HG02870 (cell line): ENCODE data around the gene C12orf75.
"Not testable (repeated sequence)": the region's sequence is repeated elsewhere in the genome, so short reads cannot be mapped to it uniquely, and the experiment has no call there.

Experiments used
- ATAC-seq: cut with Tn5 transposase; IDR thresholded peaks from one replicate; pipeline ENCODE4 v1.9.1; 2021; ENCODE audit warnings: mild to moderate bottlenecking, moderate library complexity; ENCODE audit not compliant: unreplicated experiment

The C12orf75 gene

DNA sequence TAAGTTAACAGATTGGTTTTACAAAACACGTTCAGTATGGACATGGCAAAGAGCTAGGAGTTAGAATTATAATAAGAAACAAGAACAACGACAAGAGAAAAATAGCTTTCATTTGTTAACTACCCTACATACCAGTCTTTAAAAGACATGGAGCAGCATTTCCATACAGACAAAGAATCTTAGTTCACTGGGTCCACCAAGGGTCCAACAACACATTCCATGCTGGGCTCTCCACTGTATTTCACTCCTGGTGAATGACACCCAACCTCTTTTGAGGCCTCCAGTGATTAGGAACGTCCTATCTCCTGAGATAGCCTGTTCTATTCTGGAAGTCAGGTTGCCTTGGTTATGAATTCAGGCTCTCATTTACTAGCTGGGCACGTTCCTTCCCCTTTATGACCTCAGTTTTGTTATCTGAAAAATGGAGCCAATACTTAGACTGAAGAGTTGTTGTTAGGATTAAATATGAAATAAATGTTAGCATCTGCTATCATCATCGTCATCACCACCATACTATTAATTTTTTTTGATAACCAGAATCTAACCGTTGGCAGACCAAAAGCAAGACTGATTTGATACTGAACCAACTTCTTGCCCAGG, 37.7 kb downstream of the C12orf75 start:
- ATAC-seq: no peak

DNA sequence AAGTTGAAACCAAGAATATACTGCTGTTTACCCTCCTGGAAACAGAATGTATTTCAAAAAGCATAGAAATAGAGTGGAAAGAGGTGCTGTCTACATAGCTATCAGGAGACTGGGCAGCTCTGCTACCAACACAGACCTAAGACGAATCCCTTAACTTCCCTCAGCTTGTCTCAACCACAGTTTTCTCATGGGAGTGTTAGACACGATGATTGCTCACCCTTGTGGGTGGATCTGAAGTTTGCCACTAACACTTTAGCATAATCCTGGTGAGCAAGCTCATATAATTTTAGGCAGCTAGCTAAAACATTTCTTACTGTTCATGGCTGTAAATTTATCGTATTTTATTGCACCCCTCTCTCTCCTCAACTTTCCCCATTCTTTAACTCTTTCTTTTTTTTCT, 38.5 kb downstream of the C12orf75 start:
- no peak for ATAC-seq

DNA sequence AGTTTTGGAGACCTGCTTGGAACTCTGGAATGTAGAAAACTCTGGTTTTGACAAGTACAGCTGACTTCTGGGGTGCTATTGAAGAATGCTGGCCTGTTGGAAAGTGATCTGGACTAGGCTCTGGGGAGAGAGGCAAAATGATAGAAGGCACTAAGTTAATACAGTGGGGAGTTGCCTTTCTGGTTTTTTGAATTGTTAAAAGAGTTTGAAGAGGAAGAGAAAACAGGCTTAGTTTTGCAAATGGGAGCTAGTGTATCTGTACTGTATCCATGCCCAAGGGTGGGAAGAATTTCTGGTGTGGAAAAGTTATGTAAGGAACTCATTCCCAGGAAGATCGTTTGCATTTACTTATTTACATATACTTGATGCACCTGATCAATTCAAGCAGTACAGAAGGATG, 43.8 kb downstream of the C12orf75 start:
- ATAC-seq: no peak

DNA sequence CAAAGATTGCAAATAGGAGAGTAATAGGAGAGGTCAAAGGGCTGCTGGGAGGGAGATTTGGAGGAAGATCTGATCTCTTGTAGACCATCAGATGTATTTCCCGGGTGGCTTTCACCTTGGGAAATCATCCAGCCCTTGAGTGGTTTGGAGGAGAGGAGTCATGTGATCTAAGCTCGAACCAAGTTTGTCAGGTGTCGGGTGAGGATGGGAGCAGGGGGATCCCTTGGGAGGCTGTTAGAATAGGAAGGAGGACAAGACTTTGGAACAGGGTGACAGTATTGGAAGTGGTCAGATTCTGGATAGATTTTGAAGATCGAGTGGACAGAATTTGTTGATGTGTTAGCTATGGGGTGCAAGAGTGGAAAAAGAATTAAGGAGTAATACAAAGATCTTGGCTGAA, 46.6 kb downstream of the C12orf75 start:
- no peak for ATAC-seq

DNA sequence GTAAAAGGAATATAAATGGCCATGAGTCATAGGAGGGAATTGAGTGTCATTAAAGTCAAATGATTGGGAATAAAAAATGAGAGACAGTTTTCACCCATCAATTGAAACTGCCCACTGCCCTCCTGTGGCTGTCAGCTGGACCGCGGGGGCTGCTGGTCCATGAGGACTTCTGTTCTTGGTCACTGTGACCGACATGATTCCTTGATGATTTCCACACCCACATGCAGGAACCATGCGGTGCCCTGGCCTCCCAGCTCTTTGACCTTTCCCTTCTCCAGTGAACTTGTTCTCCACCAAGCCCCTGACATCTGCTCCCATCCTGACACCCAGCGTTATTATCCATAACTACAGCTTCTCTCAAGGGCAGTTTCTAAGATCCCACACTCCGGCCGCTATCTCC, 48.4 kb downstream of the C12orf75 start:
- no peak for ATAC-seq

DNA sequence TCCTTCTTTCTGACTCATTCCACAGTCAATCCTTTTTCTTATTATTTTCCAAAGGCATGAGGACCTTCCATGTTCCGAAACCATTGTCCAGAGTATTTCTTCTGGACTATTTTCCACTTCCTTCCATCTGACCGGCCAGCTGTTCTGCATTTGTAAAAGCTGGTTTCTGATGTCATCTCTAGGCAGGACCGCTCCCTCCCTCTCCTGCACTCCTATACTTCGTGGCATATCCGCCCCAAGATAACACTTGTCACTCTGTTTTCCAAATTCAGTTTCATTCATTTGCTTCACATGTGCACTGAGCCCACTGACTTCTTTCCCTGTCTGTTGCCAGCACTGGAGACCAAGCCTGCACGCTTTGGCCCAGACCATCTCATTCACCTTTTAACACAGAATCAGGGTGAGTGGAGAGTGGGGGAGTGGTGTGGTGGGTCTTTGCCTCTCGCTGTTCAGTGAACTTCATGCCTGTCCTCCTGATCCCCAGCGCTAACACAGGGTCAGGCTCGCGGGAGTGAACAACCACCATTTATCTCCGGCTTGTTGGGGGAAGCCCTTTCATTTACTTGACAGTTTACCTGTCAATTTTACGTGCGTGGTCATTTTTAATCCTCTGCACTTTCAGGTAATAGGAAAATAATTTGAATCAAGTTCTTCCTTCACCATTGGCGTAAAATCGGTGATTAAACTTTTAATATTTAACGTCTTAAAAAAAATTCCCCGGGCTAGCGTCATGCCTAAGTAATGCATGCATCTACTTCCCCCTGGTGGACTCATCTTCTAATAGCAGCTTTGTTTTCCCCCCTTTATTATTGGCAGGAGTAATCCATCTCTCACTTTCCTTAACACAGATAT, 52.5 kb downstream of the C12orf75 start:
- no peak for ATAC-seq

DNA sequence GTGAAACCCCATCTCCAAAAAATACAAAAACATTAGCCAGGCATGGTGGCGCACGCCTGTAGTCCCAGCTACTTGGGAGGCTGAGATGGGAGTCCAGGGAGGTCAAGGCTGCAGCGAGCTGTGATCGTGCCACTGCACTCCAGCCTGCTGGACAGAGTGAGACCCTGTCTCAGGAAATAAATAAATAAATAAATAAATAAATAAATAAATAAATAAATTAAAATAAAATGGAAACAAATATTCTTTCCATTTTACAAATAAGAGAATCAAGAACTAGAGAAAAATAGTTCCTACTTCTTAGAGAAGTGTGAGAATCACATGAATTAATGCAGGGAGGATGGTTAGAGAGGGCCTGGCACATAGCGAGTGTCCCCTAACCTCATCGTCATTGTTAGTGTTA, 53.7 kb downstream of the C12orf75 start:
- no peak for ATAC-seq

DNA sequence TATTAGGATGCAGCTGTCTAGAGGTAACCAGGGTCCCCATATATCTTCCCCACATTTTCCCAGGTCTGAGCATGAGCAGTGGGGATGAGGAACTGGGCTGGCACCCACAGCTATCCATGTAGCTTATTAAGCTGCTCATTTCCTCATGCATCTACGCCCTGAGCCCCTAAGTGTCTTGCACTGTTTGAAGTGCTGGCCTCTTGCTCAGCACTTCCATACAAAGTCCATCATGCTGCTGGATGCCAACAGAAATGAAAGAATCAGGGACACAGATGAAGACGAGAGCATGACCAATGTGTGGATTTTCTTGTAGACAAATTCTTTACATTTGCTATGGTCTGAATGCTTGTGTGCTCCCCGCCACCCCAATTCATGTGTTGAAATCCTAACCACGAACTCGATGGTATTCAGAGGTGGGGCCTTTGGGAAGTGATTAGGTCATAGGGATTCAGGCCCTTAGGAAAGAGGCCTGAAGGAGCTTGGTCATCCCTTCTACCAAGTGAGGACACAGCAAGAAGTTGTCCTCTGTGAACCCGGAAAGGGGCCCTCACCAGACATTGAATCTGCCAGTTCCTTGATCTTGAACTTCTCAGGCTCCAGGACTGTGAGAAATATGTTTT, 54.5 kb downstream of the C12orf75 start:
- ATAC-seq: no peak

DNA sequence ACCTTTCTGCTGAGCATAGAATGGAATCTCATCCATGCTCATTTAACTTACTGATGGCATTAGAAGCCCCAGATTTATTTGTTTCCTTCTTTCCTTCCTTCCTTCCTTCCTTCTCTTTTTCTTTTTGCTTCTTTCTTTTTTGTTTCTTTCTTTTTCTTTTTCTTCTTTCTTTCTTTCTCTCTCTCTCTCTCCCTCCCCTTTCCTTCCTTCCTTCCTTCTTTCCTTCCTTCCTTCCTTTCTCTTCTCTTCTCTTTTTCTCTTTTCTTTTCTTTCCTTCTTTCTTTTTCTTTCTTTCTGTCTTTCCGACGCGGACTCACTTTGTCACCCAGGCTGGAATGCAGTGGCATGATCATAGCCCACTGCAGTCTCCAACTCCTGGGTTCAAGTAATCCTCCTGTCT, 55.9 kb downstream of the C12orf75 start:
- no peak for ATAC-seq

DNA sequence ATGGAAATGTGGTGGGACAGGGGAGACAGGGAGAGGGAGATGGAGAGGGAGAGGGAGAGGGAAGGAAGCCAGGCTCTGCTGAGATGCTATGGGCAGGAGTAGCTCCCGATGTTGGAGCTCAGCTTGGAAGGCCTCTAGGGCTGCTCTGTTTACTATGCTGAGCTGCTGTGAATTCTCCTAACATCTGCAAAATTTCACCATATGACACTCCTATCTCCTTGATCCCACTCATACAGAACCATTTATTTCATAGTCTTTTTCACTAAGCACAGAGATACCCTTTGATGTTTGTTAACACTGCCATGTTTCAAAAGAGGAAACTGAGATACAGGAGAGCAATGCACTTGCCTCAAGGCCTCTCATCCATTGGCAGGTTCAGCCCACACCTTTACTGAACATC, 60.7 kb downstream of the C12orf75 start:
- no peak for ATAC-seq

DNA sequence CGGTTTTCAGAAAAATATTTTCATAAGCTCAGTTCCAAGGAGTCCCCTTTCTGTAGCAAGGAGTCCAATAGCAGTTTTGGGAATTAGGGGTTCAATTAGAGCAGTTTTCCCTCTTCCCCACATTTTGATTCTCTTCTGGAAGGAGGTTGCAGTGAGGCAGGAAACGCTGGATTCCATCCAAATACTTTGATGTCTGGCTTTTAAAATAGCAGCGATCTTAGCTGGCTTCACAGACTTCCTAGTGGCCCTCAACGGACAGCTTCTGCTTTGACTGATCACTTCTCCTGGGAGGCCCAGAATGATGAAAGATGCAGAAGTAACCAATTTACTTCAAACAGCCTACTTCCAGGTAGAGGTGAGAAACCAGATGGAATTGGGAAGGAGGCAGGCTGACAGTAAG, 63.1 kb downstream of the C12orf75 start:
- ATAC-seq: no peak

DNA sequence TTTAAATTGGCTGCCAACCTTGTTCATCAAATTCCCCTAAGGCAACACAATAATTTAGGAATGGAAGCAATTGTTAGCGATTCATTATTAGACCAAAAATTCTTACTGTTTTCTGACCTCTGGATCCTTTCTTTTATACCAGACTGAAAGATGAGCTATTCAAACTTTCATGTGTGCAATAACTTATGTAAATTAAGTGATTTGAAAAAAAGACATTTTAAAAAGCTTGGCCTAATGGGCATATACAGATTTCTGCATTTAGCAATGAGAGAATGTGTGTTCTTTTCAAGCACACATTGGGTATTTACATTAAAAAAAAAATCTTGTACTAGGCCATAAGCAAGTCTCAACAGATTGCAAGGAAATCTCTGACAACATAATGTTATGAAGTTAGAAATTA, 65.5 kb downstream of the C12orf75 start:
- no peak for ATAC-seq

DNA sequence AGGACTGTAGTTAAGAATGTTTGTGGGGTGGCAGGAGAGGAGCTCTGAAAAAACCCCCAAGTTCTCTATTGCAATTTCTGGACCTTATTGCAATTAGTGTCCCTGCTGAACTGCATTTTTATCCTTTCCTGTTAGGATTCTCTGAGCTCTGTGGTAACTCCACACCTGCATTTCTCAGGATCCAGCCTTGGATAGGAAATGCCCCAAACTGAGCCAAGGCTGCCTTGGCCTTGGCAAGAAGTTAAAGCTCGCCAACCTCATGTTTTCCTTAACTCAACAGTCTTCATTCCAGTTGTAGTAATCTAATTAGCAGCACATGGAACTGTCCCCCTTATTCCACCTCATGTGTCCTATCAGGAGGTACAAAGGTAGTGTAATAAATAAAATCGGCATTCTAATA, 66.5 kb downstream of the C12orf75 start:
- no peak for ATAC-seq

DNA sequence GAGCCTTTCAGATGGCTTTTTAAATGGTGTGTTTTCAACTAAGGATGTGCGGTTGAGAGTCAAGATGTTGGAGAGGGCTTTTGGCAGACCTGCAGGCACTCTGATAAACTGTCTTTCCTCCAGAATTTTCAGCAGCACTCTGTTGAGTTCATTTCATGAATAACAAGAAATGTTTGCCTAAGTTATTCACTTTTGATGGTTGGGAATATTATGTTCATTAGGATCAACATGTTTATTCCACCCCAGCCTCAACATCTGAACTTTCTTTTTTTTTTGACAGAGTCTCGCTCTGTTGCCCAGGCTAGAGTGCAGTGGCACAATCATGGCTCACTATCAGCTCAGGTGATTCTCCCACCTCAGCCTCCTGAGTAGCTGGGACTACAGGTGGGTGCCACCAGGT, 68.4 kb downstream of the C12orf75 start:
- no peak for ATAC-seq

DNA sequence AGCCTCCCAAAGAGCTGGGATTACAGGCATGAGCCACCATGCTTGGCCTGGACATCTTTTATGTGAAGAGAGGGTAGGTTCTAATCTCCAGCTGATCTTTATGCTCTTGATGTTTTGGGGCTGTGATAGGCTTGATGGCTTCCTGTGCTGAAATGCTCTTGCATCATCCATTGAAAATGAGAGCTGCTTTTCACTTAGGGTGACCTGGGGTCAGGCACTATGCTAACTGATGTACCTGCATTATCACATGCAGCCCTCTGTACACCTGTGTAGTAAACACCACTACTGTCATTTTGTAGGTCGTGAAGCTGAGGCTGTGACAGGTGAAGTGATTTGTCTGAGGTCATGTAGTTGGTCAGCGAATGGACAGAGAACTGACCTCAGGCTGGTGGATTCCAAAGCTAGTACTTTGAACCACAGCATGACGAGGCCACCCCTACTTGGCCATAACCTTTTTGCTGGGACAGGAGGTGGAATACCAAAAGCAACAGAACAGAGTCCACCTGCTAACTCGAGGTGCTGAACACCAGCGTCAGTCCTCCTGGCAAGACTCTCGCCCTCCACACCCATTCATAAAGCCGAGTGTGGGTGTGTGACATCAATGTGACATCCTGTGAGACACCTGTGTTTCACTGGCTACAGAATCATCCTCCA, 69.1 kb downstream of the C12orf75 start:
- no peak for ATAC-seq

DNA sequence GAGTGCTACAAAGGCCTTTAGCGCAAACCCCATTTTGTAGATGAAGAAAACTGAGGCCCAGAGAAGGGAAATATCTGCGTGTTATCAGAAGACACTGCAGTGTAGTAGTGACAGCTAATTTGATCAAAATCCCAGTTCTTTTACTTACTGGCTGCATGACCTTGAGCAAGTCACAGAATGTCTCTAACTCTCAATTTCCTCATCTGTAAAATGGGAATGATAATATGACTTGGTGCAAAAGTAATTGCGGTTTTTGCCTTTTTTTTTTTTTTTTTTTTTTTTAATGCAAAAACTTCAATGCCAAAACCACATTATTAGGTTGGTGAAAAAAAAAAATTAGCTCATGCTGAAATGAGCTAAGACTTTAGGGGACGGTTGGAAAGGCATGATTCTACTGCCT, 69.7 kb downstream of the C12orf75 start:
- ATAC-seq: no peak

DNA sequence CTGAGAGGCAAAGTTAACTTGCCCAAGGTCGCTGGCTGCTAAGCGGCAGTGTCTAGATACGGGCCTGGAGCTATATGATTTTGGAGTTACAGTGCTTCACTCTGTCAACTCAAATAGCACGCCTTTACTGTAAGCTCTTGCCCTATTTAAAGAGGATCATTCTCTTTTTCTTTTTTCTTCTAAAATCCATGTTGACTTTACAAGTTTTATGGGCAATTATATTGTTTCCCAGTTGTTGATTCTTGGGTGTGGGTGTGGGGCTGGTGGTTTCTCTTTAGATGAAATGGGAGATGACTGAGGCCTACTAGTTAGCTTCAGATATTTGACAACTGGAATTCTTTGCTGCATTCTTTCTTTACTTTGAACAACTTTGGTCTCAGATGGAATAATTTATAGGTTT, 70.7 kb downstream of the C12orf75 start:
- no peak for ATAC-seq

DNA sequence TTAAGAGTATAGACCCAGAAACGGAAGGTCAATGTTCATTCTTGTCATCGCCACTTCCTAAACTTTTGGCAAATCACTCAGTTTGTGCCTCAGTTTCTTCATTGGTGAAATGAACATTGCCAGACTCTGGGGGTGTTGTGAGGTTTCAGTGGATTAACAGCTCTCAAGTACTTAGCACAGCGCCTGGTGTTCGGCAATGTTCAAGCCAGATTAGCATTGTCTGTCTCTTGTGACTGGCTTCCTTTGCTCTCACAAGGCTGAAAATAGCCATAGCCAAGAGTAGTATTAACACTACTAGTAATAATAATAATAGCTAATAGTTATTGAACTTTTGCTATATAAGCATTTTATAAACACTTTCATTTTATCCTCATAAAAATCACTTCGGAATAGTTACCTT, 71.9 kb downstream of the C12orf75 start:
- no peak for ATAC-seq

DNA sequence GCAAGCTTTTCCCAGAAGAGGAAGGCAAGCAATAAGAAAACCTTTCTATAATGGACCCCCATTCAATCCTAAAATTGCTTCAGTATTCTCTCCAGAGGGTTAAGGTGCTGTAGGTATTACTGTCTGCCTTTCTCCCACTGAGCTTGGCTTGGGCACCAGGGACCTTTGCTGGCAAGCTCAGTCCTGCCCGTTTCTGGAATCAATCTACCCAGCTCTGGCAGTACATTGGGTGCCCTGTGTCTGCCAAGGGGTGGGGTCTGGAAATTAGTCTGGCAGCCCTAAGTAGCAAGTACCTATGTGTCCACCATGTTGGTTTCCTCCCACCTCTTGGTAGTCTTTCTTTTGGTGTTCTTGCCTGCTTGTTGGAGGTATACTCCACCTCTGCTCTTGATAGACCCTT, 72.6 kb downstream of the C12orf75 start:
- no peak for ATAC-seq

DNA sequence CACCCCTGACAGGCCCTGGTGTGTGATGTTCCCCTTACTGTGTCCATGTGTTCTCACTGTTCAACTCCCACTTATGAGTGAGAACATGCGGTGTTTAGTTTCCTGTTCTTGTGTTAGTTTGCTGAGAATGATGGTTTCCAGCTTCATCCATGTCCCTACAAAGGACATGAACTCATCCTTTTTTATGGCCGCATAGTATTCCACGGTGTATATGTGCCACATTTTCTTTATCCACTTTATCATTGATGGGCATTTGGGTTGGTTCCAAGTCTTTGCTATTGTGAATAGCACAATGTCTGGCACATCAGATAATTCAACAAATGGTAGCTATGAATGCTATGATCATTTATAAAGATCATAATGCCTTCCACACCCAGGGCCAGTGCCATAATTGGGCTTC, 73.6 kb downstream of the C12orf75 start:
- ATAC-seq: not testable (repeated sequence)

DNA sequence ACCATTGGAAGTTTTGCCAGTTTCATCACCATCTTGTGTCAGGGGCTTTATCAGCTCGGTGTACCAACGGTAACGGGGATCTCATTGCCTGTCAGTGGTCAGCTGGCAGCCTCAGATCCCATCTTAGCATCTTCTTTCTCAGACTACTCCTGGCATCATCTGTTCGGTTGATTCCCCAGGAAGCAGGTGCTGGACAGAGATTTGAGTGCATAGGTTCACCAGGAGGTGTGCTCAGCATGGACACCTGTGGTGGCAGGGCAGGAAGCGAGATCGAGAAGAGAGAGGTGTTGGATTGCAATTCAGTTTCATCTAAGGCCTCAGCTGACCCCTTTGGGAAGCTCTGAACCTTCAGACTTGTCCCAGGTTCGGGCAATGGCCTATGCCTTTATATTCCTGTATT, 76.0 kb downstream of the C12orf75 start:
- ATAC-seq: no peak

DNA sequence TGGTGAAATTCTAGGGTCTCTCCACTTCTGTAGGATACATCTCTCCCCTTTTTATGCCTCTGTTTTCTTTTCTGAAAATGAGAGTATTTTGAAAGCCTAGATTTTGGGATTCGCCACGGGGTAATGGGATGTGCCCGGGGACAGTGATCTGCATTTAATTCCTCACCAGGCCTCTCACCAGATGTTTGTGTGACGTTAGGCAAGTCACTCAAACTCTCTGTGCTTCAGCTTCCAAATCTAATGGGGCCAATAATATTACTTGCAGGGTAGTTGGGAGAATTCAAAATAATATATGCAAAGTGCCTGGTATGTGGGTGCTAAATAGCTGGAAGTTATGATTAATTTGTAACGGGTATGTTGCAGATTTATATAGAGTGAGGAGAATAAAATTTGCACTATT, 78.8 kb downstream of the C12orf75 start:
- ATAC-seq: no peak
